Endothelial cell of umbilical vein (primary cell): Measurements from ENCODE around the gene LHPP. TPM values are rescaled to one million over a fixed set of nuclear protein-coding genes. Genes with fewer than 3 reads are reported as not detected.

Experiments
- BruUV-seq: library from RNA; stranded (reverse); fragments of 400-500 nt; replicated peaks from 2 replicates; lab custom pipeline; 2021; lab: Mats Ljungman, UMichigan
- CTCF ChIA-PET: fragments of 300-600, 350-600 bp; sonication (Branson Sonifier 250); formaldehyde crosslinking; loops from one replicate; lab custom pipeline; 2021; ENCODE audit warnings: antibody characterized with exemption, inconsistent platforms; lab: Charles Lee
- POLR2A ChIA-PET: fragments of 300-600, 350-600 bp; sonication (Branson Sonifier 250); formaldehyde crosslinking; loops from one replicate; lab custom pipeline; 2021; ENCODE audit warnings: antibody characterized with exemption, inconsistent platforms; lab: Charles Lee
- DNase-seq: peaks from one replicate; pipeline ENCODE4 v3.0.0-alpha.2; 2011; ENCODE audit warnings: low read depth, low spot score
- FAIRE-seq: peaks from 2 replicates; lab custom pipeline; 2011; peaks lifted over from hg19 to GRCh38; lab: Jason Lieb, UNC
- H2AFZ ChIP-seq: 2 replicates; pipeline ENCODE4 v1.6.0; 2012; ENCODE audit warnings: low read depth, low read length, control low read depth, inconsistent platforms
- H3K27ac ChIP-seq: 2 replicates; pipeline ENCODE4 v1.5.1; 2011; ENCODE audit warnings: low read depth, mild to moderate bottlenecking, control low read depth, low read length, moderate library complexity; ENCODE audit not compliant: insufficient read depth
- H3K27me3 ChIP-seq, 2 experiments: 2 replicates each; pipeline versions ENCODE4 v1.6.0 to v1.6.1; 2011; ENCODE audit warnings: low read length in 2 of 2, mixed read lengths in 1 of 2; ENCODE audit not compliant: control insufficient read depth in 2 of 2, insufficient read depth in 2 of 2
- H3K36me3 ChIP-seq, 2 experiments: 2 replicates in 1 of 2; 3 replicates in 1 of 2; pipeline ENCODE4 v1.5.1; 2011; ENCODE audit warnings: low read length in 2 of 2, mild to moderate bottlenecking in 1 of 2, moderate library complexity in 1 of 2; ENCODE audit not compliant: control insufficient read depth in 2 of 2, insufficient read depth in 2 of 2; ENCODE audit errors: extremely low read depth in 1 of 2
- H3K4me1 ChIP-seq: 3 replicates; pipeline ENCODE4 v1.5.1; 2011; ENCODE audit warnings: mild to moderate bottlenecking, low read length; ENCODE audit not compliant: control insufficient read depth, insufficient read depth; ENCODE audit errors: extremely low read depth
- H3K4me2 ChIP-seq: 2 replicates; pipeline ENCODE4 v1.6.1; 2011; ENCODE audit warnings: low read length, control low read depth, mixed read lengths; ENCODE audit not compliant: insufficient read depth
- H3K4me3 ChIP-seq, 3 experiments: fragments of 200-600 bp in 1 of 3; sonication (generic), shearing (Covaris generic) in 1 of 3; replicated peaks in 1 of 3; 2 replicates each; pipeline ENCODE4 v1.5.1; 2011 to 2016; ENCODE audit warnings: control low read depth in 3 of 3, low read length in 3 of 3, mild to moderate bottlenecking in 2 of 3, inconsistent platforms in 1 of 3, low read depth in 1 of 3, moderate library complexity in 1 of 3; ENCODE audit not compliant: insufficient read depth in 1 of 3
- H3K79me2 ChIP-seq: 2 replicates; pipeline ENCODE4 v1.6.0; 2012; ENCODE audit warnings: low read length, inconsistent platforms; ENCODE audit not compliant: control insufficient read depth, insufficient read depth
- H3K9ac ChIP-seq: replicated peaks from 2 replicates; pipeline ENCODE3; 2011; ENCODE audit warnings: low read length, control low read depth; ENCODE audit not compliant: insufficient read depth; ENCODE audit errors: extremely low read depth
- H3K9me1 ChIP-seq: replicated peaks from 3 replicates; pipeline ENCODE4 v1.6.0; 2011; ENCODE audit warnings: mild to moderate bottlenecking, low read length; ENCODE audit not compliant: control insufficient read depth, insufficient read depth; ENCODE audit errors: extremely low read depth
- H3K9me3 ChIP-seq: replicated peaks from 2 replicates; pipeline ENCODE4 v1.5.1; 2012; ENCODE audit warnings: low read length, inconsistent platforms; ENCODE audit not compliant: control insufficient read depth, insufficient read depth
- H4K20me1 ChIP-seq: replicated peaks from 2 replicates; pipeline ENCODE3; 2011; ENCODE audit warnings: mild to moderate bottlenecking, low read length; ENCODE audit not compliant: control insufficient read depth, insufficient read depth; ENCODE audit errors: extremely low read depth
- CTCF ChIP-seq, 2 donors: IDR thresholded peaks; 1 replicate in 1 of 2; 2 replicates in 1 of 2; pipeline ENCODE4 v1.5.1; 2011; ENCODE audit warnings: low read length in 2 of 2, mild to moderate bottlenecking in 2 of 2, moderate library complexity in 2 of 2, control low read depth in 1 of 2, inconsistent platforms in 1 of 2, low read depth in 1 of 2; ENCODE audit not compliant: insufficient read depth in 1 of 2; ENCODE audit errors: extremely low read depth in 1 of 2
- FOS ChIP-seq: IDR thresholded peaks from 2 replicates; pipeline ENCODE4 v1.6.1; 2011; ENCODE audit warnings: mild to moderate bottlenecking, low read length, moderate library complexity, borderline replicate concordance; ENCODE audit not compliant: insufficient read depth
- GATA2 ChIP-seq: IDR thresholded peaks from 2 replicates; pipeline ENCODE4 v1.7.0; 2011; ENCODE audit warnings: low read depth, mild to moderate bottlenecking, moderate library complexity, mixed read lengths, low read length; ENCODE audit not compliant: insufficient read length, insufficient read depth
- JUN ChIP-seq: IDR thresholded peaks from 2 replicates; pipeline ENCODE4 v1.6.1; 2011; ENCODE audit warnings: borderline replicate concordance, low read depth; ENCODE audit not compliant: insufficient read length, insufficient read depth
- MYC ChIP-seq: IDR thresholded peaks from one replicate; pipeline ENCODE4 v1.6.1; 2011; ENCODE audit warnings: mild to moderate bottlenecking, low read depth, low read length
- POLR2A ChIP-seq: IDR thresholded peaks from 2 replicates; pipeline ENCODE4 v1.6.1; 2012; ENCODE audit warnings: low read depth, mild to moderate bottlenecking, control low read depth, low read length
- POLR2AphosphoS5 ChIP-seq: IDR thresholded peaks from 2 replicates; pipeline ENCODE4 v1.6.1; 2012; ENCODE audit warnings: low read depth, mild to moderate bottlenecking, control low read depth, low read length, moderate library complexity; ENCODE audit not compliant: insufficient read depth
- dilution Hi-C: fragments of 300-500 bp; cut with MboI; formaldehyde crosslinking; loops from one replicate; pipeline ENCODE4 v1.15.0; 2019; ENCODE audit warnings: low sequenced_read_pairs; ENCODE audit not compliant: extremely low pct_ligation_motif_present
- intact Hi-C: fragments of 100-400 bp; cut with micrococcal nuclease; formaldehyde crosslinking; loops from one replicate; pipeline ENCODE4 v1.10.0; 2022
- polyA plus RNA-seq, 4 experiments: library from polyadenylated mRNA; depleted of rRNA in 3 of 4; stranded (reverse) in 3 of 4; unstranded in 1 of 4; fragments of >200 nt; gene quantifications; 2 replicates each; pipeline versions ENCODE4 v1.2.1 to v1.2.3, GENCODE V29; 2011 to 2012; ENCODE audit warnings: missing spikeins in 1 of 4
- total RNA-seq: library from RNA; stranded (reverse); gene quantifications from 2 replicates; pipeline ENCODE4 v1.2.3, GENCODE V29; 2021

The LHPP gene
- total and polyA plus RNA-seq, 2 donors (not counting 3 experiments of a cell fraction or from before 2014, with no cell fraction given) = 5.8 to 11.2 TPM

DNA sequence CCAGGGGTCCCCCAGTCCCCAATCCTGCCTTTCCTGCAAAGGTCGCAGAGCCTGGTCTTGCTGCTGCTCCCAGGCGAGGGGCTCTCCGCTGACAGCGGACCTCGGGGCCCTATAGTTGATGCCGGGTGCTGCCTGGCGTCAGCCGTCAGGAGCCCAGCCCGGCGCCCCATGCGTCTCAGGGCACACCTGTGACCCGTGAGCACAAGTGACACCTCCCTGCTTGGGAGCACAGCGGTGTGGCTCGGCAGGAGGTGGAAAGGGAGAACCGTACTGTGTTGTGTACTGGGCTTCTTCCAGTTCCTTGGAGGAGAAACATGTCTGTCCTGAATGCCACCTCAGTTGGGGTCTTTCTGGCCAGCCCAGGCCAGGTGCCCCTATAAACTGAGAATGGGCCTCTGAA is 56.7 kb downstream of the LHPP start:
- Histone ChIP-seq H3K27ac (no peak overlapping the region), H2AFZ (no peak overlapping the region), H4K20me1 (no peaks in the 10 kb centered on the region), H3K9me3 (no peaks in the 10 kb centered on the region), H3K79me2 (no peaks in the 10 kb centered on the region), H3K36me3 (no peaks in the 10 kb centered on the region), H3K4me3 (no peak overlapping the region), H3K27me3 (no peaks in the 10 kb centered on the region), H3K4me1 (no peaks in the 10 kb centered on the region), H3K9ac (no peak overlapping the region), H3K9me1 (no peaks in the 10 kb centered on the region), H3K4me2 (no peak overlapping the region)
- no peak for FAIRE-seq
- no TSS peak for BruUV-seq
- DNase-seq = no peak
- intact Hi-C loops (no loop called here), dilution Hi-C loops (no loop called here)
- CTCF ChIA-PET = no interaction called here
- TF ChIP-seq FOS (no peak), MYC (no peak), POLR2AphosphoS5 (no peak), POLR2A (no peak), GATA2 (no peak), JUN (no peak), CTCF (IDR thresholded peaks at IDR 0.05; ENCODE audit: extremely low read depth in 1 of 2, insufficient read depth in 1 of 2, low read depth in 1 of 2, low read length in 2 of 2) (no peak)
- POLR2A ChIA-PET = no interaction called here
